Ascending aorta (tissue), 2 donors: ENCODE data around the gene RABGAP1. TPM values are rescaled to one million over a fixed set of nuclear protein-coding genes. Genes with fewer than 3 reads are reported as not detected.

Experiments used
- DNase-seq, 2 donors: peaks; one replicate each; pipeline ENCODE4 v3.0.0-alpha.2; 2019; ENCODE audit warnings: low spot score in 2 of 2
- H3K27ac ChIP-seq, 2 donors: fragments of 200-600 bp; sonication (generic); one replicate each; pipeline ENCODE4 v1.5.1; 2016 to 2017; ENCODE audit warnings: mild to moderate bottlenecking in 1 of 2
- H3K27me3 ChIP-seq: fragments of 200-600 bp; sonication (generic); one replicate; pipeline ENCODE4 v1.5.1; 2017
- H3K36me3 ChIP-seq, 2 donors: fragments of 200-600 bp; sonication (generic); one replicate each; pipeline ENCODE4 v1.5.1; 2016
- H3K4me1 ChIP-seq, 2 donors: fragments of 200-600 bp; sonication (generic); one replicate each; pipeline ENCODE4 v1.5.1; 2016 to 2017; ENCODE audit warnings: mild to moderate bottlenecking in 1 of 2
- H3K4me3 ChIP-seq, 2 donors: fragments of 200-600 bp; sonication (generic); one replicate each; pipeline ENCODE4 v1.5.1; 2016 to 2017; ENCODE audit warnings: mild to moderate bottlenecking in 1 of 2
- H3K9me3 ChIP-seq, 2 donors: fragments of 200-600 bp; sonication (generic); one replicate each; pipeline ENCODE4 v1.5.1; 2016
- CTCF ChIP-seq, 3 experiments: fragments of 200-600 bp in 2 of 3; fragments of 450-650 bp in 1 of 3; sonication (generic) in 2 of 3; IDR thresholded peaks; one replicate each; pipeline ENCODE4 v1.5.1; 2016 to 2019; ENCODE audit warnings: antibody characterized with exemption in 3 of 3, mild to moderate bottlenecking in 1 of 3, moderate library complexity in 1 of 3
- intact Hi-C: fragments of 100-400 bp; cut with DNase I; formaldehyde crosslinking; loops from one replicate; pipeline ENCODE4 v1.15.1; 2023
- total RNA-seq: library from RNA; depleted of rRNA; stranded (reverse); fragments of >200 nt; gene quantifications from one replicate; pipeline ENCODE4 v1.1.0, GENCODE V29; 2016

RABGAP1 gene
- total RNA-seq, 1 donor from 2014 or later = 36.5 TPM

GRCh38 chr9:123109540-123110279, 168.9 kb downstream of the RABGAP1 start:
- H3K27me3 ChIP-seq = no peaks in the 10 kb centered on the region
- TF ChIP-seq CTCF (IDR thresholded peaks at IDR 0.05) = no peak
- no peak overlapping the region for H3K4me3 ChIP-seq
- no peak overlapping the region for H3K27ac ChIP-seq
- no peaks in the 10 kb centered on the region for H3K4me1 ChIP-seq
- no peak for DNase-seq
- H3K9me3 ChIP-seq = no peaks in the 10 kb centered on the region
- peaks cover 49 to 59% of the 10 kb centered on the region in 2 donors for H3K36me3 ChIP-seq
- intact Hi-C loops = no loop called here

- Histone ChIP-seq H3K4me3 (no peak overlapping the region), H3K36me3 (peaks cover 37 to 43% of the 10 kb centered on the region in 2 donors), H3K9me3 (no peaks in the 10 kb centered on the region), H3K27me3 (no peaks in the 10 kb centered on the region), H3K4me1 (peaks cover 0 to 7% of the 10 kb centered on the region in 2 donors), H3K27ac (no peak overlapping the region)
- intact Hi-C loops = no loop called here
- TF ChIP-seq CTCF (IDR thresholded peaks at IDR 0.05) = no peak
- DNase-seq = no peak
These were observed 170.7 kb downstream of the RABGAP1 start for GRCh38 chr9:123111427-123112014.

GRCh38 chr9:123112015-123112975, 171.5 kb downstream of the RABGAP1 start:
- no peaks in the 10 kb centered on the region for H3K9me3 ChIP-seq
- no peak overlapping the region for H3K4me3 ChIP-seq
- H3K4me1 ChIP-seq = peaks cover 0 to 7% of the 10 kb centered on the region in 2 donors
- H3K27me3 ChIP-seq = no peaks in the 10 kb centered on the region
- no peak for DNase-seq
- peaks cover 29 to 35% of the 10 kb centered on the region in 2 donors for H3K36me3 ChIP-seq
- intact Hi-C loops = no loop called here
- no peak overlapping the region for H3K27ac ChIP-seq
- no peak for TF ChIP-seq CTCF (IDR thresholded peaks at IDR 0.05)

- H3K4me3 ChIP-seq = no peak overlapping the region
- peaks cover 20 to 26% of the 10 kb centered on the region in 2 donors for H3K36me3 ChIP-seq
- intact Hi-C loops = no loop called here
- no peak for TF ChIP-seq CTCF (IDR thresholded peaks at IDR 0.05)
- no peaks in the 10 kb centered on the region for H3K27me3 ChIP-seq
- no peak overlapping the region for H3K27ac ChIP-seq
- no peaks in the 10 kb centered on the region for H3K9me3 ChIP-seq
- H3K4me1 ChIP-seq = peaks cover 0 to 11% of the 10 kb centered on the region in 2 donors
- DNase-seq = no peak
These were observed 172.4 kb downstream of the RABGAP1 start for GRCh38 chr9:123113185-123113584.

GRCh38 chr9:123115146-123115913, 174.5 kb downstream of the RABGAP1 start:
- Histone ChIP-seq H3K27me3 (no peaks in the 10 kb centered on the region), H3K4me1 (peaks cover 0 to 24% of the 10 kb centered on the region in 2 donors)

More at GRCh38 chr9:123115146-123115913, 174.5 kb downstream of the RABGAP1 start:
- peaks cover 0 to 5% of the 10 kb centered on the region in 2 donors for H3K36me3 ChIP-seq
- intact Hi-C loops = no loop called here
- no peak for TF ChIP-seq CTCF (IDR thresholded peaks at IDR 0.05)
- no peak for DNase-seq
- no peak overlapping the region for H3K4me3 ChIP-seq
- no peak overlapping the region for H3K27ac ChIP-seq
- H3K9me3 ChIP-seq = no peaks in the 10 kb centered on the region
